NCI-H146 (cell line): ENCODE measurements around the gene NNAT.
A peak's percentile ranks its signal among the peaks of the same experiment; 100 is the strongest.

Source experiments
- DNase-seq: peaks from one replicate; lab custom pipeline; 2025; lab: John Stamatoyannopoulos, UW

The NNAT gene

GRCh38 chr20:37523911-37524700 is 3.1 kb downstream of the NNAT start:
- DNase-seq: peak; percentile 41

- DNase-seq: no peak
Observed at GRCh38 chr20:37524859-37525708, 4.0 kb downstream of the NNAT start.

- DNase-seq: no peak
Observed at GRCh38 chr20:37525810-37526209, 4.8 kb downstream of the NNAT start.

DNA sequence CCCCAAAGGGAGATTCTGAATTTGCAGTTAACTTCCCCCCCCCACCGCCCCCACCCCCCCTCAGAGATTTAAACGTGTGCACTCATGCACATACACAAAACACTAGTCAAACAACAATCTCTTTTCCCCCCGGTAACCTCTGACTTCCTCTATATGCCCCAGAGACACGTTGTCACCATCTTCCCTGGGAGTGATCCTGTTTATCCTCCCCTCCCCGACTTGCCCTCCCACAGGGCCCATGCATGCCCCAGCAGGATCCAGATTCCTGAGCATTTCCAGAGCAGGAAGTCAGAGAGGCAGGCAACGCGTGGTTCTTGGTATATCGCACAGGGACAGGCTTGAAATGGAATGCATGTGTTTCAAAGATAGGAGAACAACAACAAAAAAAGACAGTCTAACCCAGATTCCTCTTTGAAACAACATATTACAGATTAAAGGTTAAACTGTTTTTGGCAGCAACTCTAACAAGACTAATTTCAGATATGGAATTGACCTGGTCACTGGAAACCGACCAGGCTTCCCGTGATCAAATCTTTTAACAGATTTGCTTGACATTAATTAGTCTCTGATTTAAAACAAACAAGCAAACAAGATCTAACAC is 5.3 kb downstream of the NNAT start:
- peak; percentile 69 for DNase-seq

GRCh38 chr20:37526839-37527637 is 6.0 kb downstream of the NNAT start:
- no peak for DNase-seq

DNA sequence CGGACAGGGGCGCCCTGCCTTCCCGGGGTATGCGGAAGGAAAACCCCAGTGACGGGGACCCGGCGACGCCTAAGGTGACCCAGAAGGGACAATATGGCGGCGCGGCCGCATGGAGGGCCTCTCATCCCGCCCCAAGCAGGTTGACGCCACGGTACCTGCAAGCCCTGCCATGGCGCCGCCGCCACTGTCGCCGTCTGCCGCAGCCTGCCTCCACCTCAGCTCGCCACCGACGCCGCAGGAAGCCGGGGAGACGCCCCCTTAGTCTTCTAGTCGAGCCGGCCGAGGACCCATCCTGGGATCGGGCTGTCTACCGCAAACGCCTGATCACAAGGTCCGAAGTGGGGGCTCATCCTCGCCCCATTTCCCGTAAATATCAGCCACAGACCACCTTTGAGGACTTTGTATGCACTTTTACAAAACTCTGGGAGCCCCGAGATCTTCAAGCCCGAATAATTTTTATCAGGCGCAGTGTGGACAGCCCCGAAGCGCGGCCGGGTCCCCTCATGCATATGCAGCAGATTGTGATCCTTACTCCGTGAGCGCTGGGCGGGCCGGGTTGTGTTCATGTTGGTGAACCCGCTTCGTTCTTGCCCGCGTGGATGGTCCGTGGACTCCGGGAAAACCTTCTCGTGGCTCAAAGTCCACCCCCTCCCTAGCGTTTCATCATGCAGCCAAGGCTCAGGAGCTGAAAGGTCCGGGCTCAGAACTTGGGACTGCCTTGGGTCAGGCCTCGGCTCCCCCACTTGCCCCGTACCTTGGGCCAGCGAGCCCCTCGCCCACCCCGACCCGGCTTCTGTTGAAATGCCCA is 6.8 kb downstream of the NNAT start, which contains the start of gene BLCAP:
BLCAP (minus strand) TSS at position 239 of the 808 bp plus-strand sequence. CDS start 8,702 bp downstream, outside the sequence.
- peak; percentile 95 for DNase-seq

GRCh38 chr20:37528446-37529213 is 7.6 kb downstream of the NNAT start:
- DNase-seq: no peak

- DNase-seq: no peak
Observed at GRCh38 chr20:37529214-37529967, 8.3 kb downstream of the NNAT start.

- no peak for DNase-seq
Observed at GRCh38 chr20:37529968-37530600, 9.0 kb downstream of the NNAT start.

GRCh38 chr20:37530696-37531095 is 9.6 kb downstream of the NNAT start:
- no peak for DNase-seq

DNA sequence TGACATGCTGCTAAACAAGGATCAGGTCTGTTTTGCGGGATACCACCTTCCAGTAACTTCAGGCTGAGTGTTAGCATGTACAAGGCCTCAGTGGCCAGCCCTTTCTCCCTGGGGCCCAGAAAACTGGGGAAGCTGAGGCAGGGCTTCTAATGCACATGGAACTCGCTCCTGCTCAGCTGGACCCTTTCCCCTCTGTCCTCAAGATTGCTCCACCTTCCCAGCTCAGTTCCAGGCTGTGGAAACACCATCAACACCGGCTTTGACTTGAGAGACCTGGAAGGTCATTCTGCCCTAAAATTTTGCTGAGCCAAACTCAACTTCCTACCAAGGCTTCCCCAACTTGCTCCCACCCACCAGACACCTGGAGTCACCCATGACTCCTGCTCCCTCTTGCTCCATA is 10.8 kb downstream of the NNAT start:
- DNase-seq: no peak

DNA sequence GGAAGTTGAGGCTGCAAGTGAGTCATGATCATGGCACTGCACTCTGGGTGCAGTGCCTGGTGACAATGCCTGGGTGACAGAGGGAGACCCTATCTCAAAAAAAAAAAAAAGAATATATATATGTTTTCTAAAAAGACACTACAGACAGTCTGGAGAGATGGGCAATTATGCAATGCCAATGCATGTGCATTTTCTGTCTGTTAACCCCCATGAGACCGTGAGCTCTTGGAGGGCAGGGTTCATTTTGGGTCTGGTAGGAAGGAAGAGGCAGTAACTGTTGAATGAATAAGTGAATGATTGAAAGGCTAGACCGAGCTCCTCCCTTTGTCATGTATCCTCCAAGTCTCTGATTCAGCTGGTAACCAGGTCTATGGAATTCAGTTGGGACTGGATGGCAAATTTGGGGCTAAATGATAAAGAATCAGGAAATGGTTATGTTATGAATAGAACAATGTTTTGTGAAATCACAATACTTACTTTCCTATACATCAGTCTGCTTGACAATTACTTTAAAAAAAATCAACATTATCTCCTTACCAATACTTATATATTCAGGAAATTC is 12.2 kb downstream of the NNAT start:
- no peak for DNase-seq

- DNase-seq: peak; percentile 80
Observed at GRCh38 chr20:37534401-37535157, 13.5 kb downstream of the NNAT start.

DNA sequence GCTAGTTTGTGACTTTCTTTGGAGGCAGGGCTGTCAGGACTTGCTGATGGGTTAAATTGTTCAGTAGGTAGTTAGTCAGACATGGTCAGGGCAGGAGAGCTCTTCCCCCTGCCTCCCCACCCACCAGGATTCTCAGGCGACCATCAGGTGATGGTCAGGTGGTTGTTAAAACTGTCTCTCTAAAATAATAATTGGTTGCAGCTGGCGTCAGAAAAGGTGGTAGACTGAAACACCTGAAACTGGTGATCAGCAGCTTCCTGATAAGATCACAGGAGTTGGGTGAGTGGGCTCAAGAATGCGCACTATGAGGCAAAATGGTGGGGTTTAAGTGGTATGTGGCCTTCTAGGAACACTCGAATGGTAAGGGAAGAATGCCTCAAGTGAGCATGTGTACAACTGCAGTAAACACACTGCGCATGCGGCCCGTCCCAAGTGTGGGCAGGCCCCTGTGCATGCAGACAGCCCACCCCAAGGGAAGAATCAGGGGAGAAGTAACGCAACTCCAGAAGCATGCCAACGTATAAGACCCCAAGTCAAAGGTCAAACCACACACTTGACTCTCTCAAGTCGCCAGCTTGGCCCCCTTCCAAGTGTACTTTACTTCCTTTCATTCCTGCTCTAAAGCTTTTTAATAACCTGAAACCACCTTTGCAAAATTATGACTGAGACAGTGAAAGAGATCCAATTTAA is 14.5 kb downstream of the NNAT start:
- DNase-seq: peak; percentile 20

DNA sequence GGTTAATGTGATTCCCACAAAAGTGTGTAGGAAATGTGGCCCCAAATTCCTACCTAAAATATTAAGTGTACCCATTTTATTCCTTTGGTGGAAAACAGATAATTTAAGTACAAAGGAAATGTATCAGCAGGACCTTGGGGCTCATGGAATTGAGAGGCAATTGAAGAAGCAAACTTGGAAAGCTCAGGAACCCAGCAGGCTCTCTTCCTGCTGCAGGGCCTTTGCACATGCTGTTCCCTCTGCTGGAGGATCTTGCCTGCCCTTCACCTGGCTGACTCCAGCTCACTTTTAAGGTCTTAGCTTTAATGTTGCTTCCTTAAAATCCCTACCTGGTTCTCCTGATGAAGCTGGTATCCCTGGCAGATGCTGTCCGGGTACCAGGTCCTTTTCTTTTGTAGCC is 16.5 kb downstream of the NNAT start:
- DNase-seq: no peak

GRCh38 chr20:37538003-37538402 is 17.0 kb downstream of the NNAT start:
- no peak for DNase-seq

- no peak for DNase-seq
Observed at GRCh38 chr20:37539424-37539823, 18.4 kb downstream of the NNAT start.
